Left cardiac atrium (tissue), 4 donors: ENCODE results near the gene MGMT. TPM values are rescaled to one million over a fixed set of nuclear protein-coding genes. Genes with fewer than 3 reads are reported as not detected.

ENCODE experiments used
- ATAC-seq, 2 donors: fragments of 200-7000 bp; cut with Tn5 transposase; one replicate each; pipeline ENCODE4 v1.9.1; 2020; ENCODE audit warnings: mild to moderate bottlenecking in 2 of 2, moderate library complexity in 2 of 2
- DNase-seq: peaks from one replicate; pipeline ENCODE4 v3.0.0-alpha.2; 2020
- intact Hi-C, 2 donors: fragments of 100-400 bp; cut with DNase I; formaldehyde crosslinking; loops; one replicate each; pipeline versions ENCODE4 v1.14.1 to v1.15.1; 2022 to 2023
- total RNA-seq, 2 donors: library from RNA; stranded (reverse); fragmentation: NEBNext Ultra II Directional; extraction: Animal tissue kit (Norgen Biotek cat#: 25700); gene quantifications; one replicate each; pipeline ENCODE4 v1.2.1, GENCODE V29; 2021
- donor health status: DM: no; HTN: yes; CAD: no.
- donor health status: DM: no; HTN: yes; CAD: no; lungs with severe emphysema.
- donor health status: DM: yes; HTN: yes; CAD: no.
- donor health status: Dilated cardiomyopathy.

The MGMT gene
- total RNA-seq, 2 donors from 2014 or later, result 10.1 to 15.7 TPM

DNA sequence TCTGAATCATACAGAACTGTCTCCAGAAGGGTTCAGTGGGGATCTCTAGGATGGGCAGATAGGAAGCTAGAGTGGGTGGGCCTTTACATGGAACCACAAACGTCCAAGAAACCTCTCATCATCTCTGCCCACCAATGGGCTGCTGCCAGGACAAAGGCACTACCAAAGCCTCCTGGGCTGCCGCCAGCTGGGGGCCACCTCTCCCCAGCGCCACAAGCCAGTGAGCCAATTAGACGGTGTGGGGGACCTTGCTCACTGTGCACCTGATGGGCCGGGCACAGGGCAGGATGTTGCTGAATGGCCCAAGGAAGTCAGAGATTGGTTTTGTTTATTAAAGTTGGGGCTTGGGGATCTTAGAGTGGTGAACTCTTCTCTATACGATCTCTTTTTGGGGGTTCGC, 242.1 kb downstream of the MGMT start:
- intact Hi-C loops, result no loop called here
- ATAC-seq (no peak), DNase-seq (no peak)

DNA sequence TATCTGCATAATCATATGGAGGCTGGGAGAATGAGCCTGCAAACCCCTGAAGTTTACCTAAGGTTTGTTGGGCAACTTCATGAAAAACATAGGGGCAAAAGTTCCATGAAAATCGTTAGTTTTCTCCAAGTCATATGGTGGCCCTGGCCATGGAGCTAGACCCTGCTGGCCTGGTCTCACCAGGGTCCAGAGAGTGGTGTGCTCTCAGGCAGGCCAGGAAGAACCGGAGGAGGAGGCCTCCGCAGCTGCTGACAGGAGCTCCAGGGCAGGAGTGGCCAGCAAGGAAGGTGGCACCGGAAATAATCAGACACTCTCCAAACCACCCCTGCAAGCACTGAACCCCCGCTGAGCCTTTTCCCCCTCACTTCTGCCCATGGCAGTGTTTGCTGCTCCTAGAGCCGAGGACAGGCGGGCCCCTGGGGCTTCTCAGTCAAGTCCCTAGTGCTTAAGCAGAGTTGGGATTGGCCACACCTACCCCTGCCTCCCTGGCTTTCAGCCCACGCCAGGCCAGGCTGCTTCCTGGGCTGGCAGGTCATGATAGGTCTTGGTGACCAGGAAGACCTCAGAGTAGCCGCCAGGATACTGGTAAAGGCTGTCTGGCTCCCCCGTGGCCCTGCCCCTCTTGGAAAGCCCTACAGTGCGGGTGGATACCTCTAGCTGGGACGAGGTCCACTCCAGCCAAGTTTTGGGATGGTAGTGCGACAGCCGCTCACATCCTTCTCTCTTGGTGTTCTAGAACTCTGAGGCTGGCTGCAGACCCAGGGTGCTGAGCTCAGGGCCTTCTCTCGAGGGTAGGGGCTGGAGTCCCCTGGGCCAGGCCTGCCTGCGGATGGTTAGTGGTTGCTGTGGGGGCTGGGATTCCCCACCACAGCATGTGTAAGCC, 242.8 kb downstream of the MGMT start:
- ATAC-seq (no peak), DNase-seq (no peak)
- intact Hi-C loops, result no loop called here

DNA sequence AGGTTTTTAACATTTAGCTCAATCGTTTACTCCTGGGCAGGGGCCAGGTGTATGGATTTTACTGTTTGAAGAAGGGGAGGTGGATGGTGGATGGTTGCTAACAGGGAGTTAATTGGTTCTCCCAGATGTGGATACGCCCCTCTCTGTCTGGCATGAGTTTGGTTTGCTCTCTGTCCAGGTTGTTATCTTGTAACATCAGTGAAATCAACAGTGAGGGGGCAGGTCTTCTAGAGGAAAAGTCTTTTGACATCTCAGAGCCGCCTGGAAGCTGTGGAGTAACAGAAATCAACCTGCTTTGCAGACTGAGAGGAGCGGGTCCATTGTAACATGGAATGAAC, 243.4 kb downstream of the MGMT start:
- ATAC-seq, result no peak
- no peak for DNase-seq
- intact Hi-C loops, result no loop called here

DNA sequence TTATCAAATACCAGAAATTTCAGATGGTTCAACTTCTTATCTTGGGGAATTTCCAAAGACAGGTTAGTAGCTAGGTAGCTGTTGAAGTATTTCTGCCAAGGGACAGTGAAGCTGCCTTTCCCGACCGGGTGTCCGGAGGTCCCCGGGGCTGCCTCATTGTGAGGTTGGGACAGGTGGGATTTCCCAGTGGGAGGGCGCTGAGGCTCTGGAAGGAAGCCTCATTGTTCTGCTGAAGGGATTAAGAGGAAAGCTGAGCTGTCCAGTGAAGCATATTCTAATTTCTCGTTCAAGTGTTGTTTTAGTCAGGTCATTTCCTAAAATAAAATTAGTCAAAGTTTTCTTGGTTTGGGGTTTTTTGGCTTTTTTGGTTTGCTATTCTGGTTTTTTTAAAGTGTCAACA, 244.2 kb downstream of the MGMT start:
- DNase-seq (no peak), ATAC-seq (no peak)
- intact Hi-C loops, result no loop called here

DNA sequence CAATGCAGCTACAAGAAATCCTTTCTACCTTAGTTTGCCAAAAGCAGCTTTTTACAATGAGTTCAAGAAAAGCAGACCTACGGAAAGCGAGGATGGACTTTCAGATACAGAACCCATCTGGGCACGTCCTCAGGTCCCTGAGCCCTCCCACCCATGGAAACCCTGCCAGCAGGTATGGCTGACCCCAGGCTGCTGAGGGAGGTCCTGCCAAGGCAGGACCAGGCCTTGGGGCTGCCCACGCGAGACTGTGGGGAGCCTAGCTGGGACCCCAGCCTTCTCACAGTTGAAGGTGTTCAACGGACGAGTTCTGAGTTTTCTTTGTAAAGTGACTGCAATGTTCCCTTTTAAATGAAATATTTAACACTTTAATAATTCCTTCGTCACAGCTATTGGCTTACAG, 245.0 kb downstream of the MGMT start:
- ATAC-seq (no peak), DNase-seq (no peak)
- intact Hi-C loops, result no loop called here

DNA sequence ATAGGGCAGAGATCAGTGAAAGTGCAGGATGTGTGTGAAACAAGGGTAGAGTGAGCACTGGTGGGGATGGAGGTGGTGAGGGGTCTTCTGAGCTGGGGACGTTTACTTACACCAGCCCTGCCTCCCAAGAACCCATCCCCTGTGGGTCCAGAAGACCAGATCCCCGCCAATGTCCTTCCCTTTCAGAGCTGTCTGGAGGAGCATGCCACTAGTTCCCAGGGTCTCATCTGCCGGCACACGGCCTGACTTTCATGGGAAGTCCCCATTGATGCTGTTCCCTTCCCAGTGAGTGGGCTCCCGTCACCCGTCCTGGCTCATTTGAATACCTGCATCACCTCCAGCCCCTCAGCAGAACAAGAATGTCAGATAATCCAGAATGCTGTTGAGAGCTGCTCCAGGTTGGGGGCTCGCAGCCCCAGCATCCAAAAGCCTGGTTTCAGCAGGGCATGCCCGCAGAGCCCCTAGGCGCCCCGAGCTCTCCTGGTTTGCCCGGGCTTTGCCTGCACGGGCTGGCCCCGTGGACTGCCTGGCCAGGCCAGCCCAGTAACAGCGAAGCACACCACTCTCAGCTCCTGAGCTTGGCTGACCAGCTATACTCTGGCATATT, 246.7 kb downstream of the MGMT start:
- intact Hi-C loops, result no loop called here
- no peak for ATAC-seq
- no peak for DNase-seq

DNA sequence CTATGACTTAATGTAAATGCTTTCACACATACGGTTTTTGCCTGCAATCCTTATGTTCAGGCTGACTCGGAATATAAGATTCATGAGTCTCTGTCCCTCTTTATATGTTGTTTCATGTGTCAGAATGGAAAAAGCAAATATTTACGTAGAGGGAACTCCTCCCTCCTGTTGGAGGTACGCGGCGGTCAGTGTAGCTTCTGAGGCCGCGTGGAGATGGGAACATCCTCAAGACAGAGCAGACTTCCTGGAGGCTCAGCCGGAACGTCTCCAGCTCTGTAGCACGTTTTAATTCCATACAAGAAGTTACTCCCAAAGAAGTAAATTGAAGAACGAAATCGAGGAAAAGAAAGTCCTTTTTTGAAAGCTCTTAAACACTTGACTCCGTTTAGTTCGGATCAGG, 248.8 kb downstream of the MGMT start:
- DNase-seq, result no peak
- intact Hi-C loops, result no loop called here
- ATAC-seq, result no peak

DNA sequence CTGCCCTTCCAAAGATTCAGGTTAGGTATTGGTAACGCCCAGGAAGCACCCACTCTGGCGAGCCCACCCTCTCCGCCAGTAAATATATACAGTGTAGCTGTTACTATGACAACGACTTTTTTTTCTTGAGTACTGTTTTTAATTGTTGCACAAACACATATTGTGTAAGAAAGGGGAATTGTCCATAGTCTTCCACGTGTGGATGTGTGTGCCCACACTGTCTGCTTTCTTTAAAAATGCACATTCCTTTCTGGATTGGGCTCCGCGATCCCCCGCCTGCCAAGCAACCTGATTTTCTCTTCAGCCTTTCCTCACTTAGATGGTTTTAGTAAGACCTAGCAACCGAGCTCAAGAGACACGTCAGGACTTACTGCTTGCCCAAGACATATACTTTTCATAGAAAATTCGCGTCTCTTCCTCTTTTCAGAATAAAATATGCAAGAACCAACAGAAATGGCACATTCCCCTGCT, 249.2 kb downstream of the MGMT start:
- DNase-seq (no peak), ATAC-seq (no peak)
- intact Hi-C loops, result no loop called here

DNA sequence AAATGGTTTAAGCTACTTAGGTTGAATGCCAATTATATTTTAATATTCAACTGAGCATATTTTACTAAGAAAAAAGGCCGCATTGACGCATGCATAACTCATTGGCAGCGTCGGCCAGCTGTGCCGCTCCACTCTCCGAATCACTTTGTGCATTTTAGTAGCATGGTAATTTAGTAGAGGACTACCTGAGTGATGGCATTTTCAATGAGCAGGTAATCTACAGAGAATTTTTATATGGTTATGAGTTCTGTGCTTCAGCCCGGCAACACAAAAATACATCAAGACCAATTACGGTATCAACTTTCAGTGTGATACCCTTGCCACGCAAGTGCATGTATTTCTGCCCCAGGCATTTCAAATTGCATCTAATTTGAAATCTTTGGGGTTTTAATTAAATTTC, 249.8 kb downstream of the MGMT start:
- intact Hi-C loops, result no loop called here
- DNase-seq, result no peak

DNA sequence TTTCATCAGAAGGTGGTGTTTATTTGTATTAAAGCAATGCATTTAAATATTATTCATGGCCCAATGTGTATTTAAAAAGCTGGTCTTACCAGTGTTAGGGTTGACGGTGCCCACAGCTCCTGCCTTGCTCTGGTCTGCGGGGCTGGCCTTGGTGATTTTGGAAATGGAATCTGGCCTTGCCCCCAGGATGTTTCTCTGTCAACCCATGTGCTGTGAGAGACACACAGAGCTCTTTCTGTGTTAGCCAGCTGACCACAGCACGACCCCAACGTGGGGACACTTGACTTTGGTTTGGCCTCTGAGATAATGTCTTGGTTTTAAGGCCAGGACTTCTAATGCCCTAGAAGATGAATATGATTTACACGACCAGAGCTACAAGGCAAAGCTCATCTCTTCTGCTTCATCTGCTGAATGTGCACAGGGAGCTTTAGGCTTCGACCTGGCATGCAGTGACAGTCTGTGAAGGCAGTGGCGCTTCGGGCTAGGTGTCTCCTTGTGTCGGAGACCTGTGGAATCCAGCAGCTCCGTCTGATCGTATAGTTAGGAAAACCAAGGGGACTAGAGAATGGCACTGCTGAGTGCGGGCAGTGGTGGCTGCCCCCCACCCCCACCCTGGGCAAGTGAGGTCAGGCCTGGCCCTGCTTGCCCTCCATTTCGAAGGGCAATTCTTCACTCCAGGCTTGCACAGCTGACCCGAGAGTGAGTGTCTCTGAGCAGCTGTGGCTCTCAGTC, 250.9 kb downstream of the MGMT start:
- DNase-seq (no peak), ATAC-seq (no peak)
- intact Hi-C loops, result no loop called here

More for the DNA sequence above, 249.8 kb downstream of the MGMT start:
- ATAC-seq, result no peak

DNA sequence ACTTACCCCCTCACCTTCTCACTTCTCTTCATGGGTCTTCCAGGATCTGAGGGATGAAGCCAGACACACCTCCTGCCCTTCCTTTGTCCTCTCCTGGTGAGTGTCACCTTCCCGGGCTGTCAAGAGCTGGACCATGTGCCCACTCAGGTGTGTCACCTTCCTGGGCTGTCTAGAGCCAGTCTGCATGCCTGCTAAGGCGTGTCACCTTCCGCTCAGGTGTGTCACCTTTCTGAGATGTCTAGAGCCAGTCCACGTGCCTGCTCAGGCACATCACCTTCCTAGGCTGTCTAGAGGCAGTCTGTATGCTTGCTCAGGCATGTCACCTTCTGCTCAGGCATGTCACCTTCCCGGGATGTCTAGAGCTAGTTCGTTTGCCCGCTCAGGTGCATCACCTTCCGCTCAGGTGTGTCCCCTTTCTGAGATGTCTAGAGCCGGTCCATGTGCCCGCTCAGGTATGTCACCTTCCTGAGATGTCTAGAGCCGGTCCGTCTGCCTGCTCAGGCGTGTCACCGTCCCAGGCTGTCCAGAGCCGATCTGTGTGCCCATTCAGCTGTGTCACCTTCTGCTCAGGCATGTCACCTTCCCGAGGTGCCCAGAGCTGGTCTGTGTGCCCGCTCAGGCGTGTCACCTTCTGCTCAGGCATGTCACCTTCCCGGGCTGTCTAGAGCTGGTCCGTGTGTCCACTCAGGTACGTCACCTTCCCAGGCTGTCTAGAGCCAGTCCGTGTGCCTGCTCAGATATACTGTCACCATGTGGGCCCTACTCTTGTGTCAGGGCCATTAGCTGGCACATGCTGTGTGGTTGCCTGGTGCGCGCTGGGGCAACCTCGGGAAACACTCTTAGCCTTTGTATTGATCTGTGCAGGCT, 251.7 kb downstream of the MGMT start:
- no peak for ATAC-seq
- intact Hi-C loops, result no loop called here
- no peak for DNase-seq

DNA sequence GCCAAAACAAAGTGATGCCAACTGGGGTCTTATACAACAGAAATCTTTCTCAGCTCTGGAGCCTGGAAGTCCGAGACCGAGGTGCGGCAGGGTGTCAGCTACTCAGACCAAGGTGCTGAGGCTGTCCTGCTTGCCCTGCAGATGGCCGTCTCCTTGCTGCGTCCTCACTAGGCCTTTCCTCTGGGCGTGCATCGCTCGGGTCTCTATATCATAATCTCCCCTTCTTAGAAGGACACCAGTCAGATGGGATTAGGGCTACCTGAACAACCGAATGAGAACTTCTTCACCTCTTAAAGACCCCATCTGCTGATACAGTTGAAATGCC, 252.3 kb downstream of the MGMT start:
- intact Hi-C loops, result no loop called here
- DNase-seq (no peak), ATAC-seq (no peak)

DNA sequence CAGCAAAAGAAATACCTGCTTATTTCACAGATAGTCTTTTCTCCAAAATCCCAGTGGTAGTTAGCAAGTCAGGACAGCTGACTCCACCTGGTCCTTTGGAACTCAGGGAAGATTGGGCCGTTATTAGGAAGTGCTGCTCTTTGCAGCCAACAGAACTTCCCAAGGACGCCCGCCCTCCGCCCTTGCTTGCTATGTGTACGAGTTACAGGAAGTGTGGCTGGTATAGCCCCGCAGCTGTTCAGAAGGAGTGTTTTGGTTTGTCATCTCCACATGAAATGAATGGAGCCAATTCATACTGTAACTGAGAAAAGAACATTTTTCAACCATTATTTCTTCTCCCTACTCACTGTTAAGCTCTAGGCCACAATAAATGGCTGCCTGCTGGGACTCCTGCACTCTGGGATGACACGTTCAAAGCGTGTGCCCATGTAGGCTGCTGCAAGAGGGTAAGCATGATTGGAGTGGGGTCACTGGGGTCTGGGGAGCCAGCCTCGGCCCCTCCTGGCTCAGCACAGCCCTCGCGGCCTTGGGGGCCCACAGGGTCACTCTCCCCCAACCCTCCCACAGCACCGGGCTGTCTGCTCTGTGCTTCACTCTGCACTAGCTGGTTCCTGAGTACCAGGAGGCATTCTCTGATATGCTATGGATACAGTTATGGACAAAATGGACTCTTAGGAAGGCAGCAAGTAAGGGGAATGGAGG, 253.0 kb downstream of the MGMT start:
- ATAC-seq, result peak in 1 of 2 donors; percentile 66
- DNase-seq, result no peak
- intact Hi-C loops, result no loop called here

DNA sequence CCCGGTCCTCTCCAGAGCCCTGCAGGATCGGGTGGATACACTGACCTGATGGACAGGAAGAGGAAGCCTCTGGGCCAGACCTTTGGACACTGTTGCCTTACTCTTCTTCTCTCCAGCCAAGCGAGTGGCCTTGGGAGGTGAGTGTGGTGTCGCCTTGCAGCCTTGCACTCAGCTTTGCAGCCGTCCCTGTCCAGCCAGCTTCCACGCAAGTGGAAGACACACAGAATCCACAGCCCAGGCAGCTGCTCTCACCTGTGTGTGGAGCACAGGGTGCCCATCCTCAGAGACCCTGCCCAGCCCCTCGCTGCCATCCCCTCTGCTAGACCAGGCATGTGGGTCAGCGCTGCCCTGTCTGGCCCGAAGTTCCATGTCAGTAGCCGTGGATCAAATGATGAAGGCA, 258.0 kb downstream of the MGMT start:
- intact Hi-C loops, result no loop called here
- no peak for DNase-seq
- ATAC-seq, result no peak

DNA sequence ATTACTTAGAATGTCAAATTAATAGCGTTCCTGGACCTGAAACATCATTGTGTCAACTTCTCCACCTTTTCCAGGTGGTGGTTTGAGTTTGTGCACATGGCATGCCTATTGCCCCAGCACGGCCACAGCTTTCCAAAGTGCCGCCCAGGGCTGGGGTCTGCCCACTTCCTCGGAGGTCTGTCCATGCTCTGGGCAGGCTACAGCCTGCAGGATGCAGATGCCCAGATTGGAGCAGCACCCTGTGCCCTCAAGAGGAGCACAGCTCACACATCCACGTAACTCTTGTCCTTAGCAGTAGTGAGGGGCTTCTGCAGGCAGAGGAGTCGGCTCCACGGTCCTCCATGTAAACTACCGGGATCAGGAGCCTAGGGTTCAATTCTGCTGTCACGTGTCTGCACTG, 258.4 kb downstream of the MGMT start:
- intact Hi-C loops, result no loop called here
- DNase-seq, result no peak
- ATAC-seq, result no peak

DNA sequence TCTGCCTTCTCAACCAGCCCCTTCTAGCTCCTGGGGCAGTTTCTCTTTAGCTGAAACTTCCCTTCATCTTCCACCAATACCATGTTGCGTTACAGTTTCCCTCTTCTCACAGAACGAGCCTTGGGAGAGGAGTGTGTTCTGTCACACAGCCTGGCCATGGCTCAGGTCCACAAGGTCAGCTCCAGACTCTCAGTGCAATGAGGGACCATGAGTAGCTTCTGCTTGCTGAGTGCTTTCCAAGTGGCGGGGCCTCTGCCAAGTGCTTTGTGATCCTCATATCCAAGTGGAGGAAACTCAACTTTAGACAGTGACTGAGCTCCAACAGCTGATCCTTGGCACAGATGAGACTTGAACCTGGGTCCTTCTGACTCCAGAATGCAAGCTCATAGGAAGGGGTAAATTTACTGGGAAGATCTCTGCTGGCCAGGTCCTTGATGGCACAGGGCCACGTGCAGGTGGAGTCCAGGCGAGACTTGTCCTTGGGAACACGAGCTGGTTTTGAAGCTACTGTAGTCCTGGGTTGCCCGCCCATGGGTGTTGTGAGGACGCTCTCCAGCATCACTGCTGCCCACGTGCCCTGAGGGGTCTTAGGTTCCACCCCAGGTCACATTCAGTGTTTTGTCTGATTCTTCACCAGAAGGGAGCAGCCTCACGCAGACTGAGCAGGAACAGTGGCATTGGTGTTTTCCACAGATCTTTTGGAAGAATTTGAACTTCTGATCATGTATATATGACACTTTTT, 259.0 kb downstream of the MGMT start:
- intact Hi-C loops, result no loop called here
- DNase-seq, result no peak
- ATAC-seq, result no peak

DNA sequence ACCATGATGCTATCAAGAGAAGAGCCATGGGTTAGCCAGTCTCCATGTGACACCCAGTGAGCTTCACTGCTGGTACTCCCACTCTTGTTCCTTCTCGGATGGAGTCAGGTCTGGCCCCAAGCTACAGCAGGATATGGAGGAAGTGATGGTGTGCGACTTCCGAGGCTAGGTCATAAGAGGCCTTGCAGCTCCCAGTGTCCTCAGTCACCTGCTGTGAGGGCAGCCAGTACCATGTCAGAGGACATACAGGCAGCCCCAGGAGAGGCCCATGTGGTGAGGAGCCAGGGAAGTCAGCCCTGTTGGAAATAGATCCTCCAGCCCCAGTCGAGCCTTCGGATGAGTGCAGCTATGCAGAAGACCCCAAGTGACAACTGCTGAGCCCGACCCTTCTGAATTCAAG, 260.0 kb downstream of the MGMT start:
- intact Hi-C loops, result no loop called here
- no peak for ATAC-seq

DNA sequence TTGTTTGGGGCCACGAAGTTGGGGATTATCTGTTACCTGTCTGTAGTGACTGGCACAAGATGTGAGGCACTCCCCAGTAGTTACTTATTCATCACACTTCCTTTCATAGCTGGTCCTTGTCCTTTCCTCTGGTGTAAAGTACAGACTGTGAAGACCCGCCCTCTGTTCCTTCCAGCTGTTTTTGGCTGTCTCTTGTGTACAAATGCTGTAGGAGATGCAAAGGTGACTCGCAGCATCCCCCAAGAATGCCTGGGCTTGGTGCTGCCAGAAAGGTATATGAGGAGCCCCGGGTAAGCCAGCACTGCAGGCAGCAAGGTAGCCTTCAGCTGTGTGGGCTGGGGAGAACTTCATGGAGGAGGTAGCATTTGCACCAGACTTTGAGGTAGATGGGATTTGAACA, 260.5 kb downstream of the MGMT start:
- intact Hi-C loops, result no loop called here
- no peak for ATAC-seq
- no peak for DNase-seq

More for the DNA sequence above, 260.0 kb downstream of the MGMT start:
- no peak for DNase-seq
